Prostate gland (tissue), 2 donors: ENCODE data around the gene RTRAF. TPM values are rescaled to one million over a fixed set of nuclear protein-coding genes. Genes with fewer than 3 reads are reported as not detected.

Experiments
- DNase-seq: peaks from one replicate; pipeline ENCODE4 v3.0.0-alpha.2; 2019; ENCODE audit warnings: low spot score
- H3K27ac ChIP-seq, 2 donors: fragments of 200-600 bp; sonication (generic); 2 replicates each; pipeline ENCODE4 v1.5.1; 2017 to 2019
- H3K27me3 ChIP-seq: fragments of 200-600 bp; sonication (generic); replicated peaks from 2 replicates; pipeline ENCODE4 v1.5.1; 2019; ENCODE audit not compliant: insufficient read depth
- H3K36me3 ChIP-seq, 2 donors: fragments of 200-600 bp; sonication (generic); 1 replicate in 1 of 2; 2 replicates in 1 of 2; pipeline versions ENCODE4 v1.5.1 to v1.8.1; 2017 to 2019
- H3K4me1 ChIP-seq: fragments of 200-600 bp; sonication (generic); replicated peaks from 2 replicates; pipeline ENCODE4 v1.5.1; 2019
- H3K4me3 ChIP-seq, 2 donors: fragments of 200-600 bp; sonication (generic); 2 replicates each; pipeline ENCODE4 v1.5.1; 2017 to 2019
- H3K9me3 ChIP-seq: fragments of 200-600 bp; sonication (generic); 2 replicates; pipeline ENCODE4 v1.5.1; 2017
- POLR2A ChIP-seq: fragments of 450-650 bp; IDR thresholded peaks from one replicate; pipeline ENCODE4 v1.6.1; 2016; ENCODE audit warnings: antibody characterized with exemption, mild to moderate bottlenecking
- POLR2AphosphoS5 ChIP-seq: sonication (generic); formaldehyde crosslinking; IDR thresholded peaks from one replicate; pipeline ENCODE4 v1.6.1; 2017; ENCODE audit warnings: antibody characterized with exemption
- WGBS: methylation state at CpG from one replicate; pipeline ENCODE4 v1.1.5; 2018; 5-methylcytosine and 5-hydroxymethylcytosine counted together
- intact Hi-C: fragments of 100-400 bp; cut with DNase I; formaldehyde crosslinking; loops from one replicate; pipeline ENCODE4 v1.14.2; 2022
- total RNA-seq, 2 donors: library from RNA; depleted of rRNA; stranded (reverse); fragments of >200 nt; gene quantifications; one replicate each; pipeline ENCODE4 v1.1.0, GENCODE V29; 2016
- TF ChIP-seq, protein P1 (sequence below), 4 experiments: fragments of 200-600 bp in 2 of 4; fragments of 450-650 bp in 2 of 4; sonication (generic) in 2 of 4; IDR thresholded peaks; 1 replicate in 3 of 4; 2 replicates in 1 of 4; pipeline ENCODE4 v1.5.1; 2016 to 2019; ENCODE audit warnings: antibody characterized with exemption in 4 of 4, mild to moderate bottlenecking in 2 of 4, moderate library complexity in 2 of 4

The RTRAF gene
- total RNA-seq, 2 donors from 2014 or later = 62.6 to 105 TPM

DNA sequence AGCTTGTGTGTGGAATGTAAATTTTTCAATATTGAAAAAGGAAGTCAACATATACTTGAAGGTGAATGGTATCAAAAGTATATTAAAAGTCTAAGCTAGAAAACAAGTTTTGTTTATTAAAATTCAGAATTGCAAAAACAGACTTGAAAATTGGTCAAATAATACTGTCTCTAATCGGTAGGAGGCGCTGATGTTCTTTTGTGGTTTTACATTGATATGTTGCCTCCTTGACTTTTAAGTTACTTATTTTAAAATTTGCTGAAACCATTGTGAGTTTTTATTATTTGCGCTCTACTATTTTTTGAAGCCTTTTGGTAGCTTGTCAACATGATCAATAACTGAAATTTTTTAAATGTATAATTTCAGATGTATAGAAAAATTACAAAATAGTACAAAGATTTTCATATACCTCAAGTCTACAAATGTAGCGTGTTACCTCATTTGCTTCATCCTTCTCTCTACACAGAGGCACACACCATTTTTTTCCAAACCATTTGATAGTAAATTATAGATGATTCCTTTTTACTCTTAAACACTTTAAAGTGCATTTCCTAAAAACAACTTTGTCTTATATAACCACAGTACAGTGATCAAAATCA, 6.9 kb downstream of the RTRAF start:
- no peak overlapping the region for H3K4me3 ChIP-seq
- 50% methylated on average over 4 of the region's 4 CpGs for WGBS
- intact Hi-C loops = loop anchor here (5.0 to 10.0 kb wide), 3 partner anchors 76 to 479 kb away; no protein-coding TSS in a partner anchor
- DNase-seq = no peak
- no peaks in the 10 kb centered on the region for H3K9me3 ChIP-seq
- no peaks in the 10 kb centered on the region for H3K36me3 ChIP-seq
- no peaks in the 10 kb centered on the region for H3K27me3 ChIP-seq
- H3K4me1 ChIP-seq = no peaks in the 10 kb centered on the region
- H3K27ac ChIP-seq = no peak overlapping the region
- TF ChIP-seq, protein P1, sequence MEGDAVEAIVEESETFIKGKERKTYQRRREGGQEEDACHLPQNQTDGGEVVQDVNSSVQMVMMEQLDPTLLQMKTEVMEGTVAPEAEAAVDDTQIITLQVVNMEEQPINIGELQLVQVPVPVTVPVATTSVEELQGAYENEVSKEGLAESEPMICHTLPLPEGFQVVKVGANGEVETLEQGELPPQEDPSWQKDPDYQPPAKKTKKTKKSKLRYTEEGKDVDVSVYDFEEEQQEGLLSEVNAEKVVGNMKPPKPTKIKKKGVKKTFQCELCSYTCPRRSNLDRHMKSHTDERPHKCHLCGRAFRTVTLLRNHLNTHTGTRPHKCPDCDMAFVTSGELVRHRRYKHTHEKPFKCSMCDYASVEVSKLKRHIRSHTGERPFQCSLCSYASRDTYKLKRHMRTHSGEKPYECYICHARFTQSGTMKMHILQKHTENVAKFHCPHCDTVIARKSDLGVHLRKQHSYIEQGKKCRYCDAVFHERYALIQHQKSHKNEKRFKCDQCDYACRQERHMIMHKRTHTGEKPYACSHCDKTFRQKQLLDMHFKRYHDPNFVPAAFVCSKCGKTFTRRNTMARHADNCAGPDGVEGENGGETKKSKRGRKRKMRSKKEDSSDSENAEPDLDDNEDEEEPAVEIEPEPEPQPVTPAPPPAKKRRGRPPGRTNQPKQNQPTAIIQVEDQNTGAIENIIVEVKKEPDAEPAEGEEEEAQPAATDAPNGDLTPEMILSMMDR (IDR thresholded peaks at IDR 0.05) = peak in 3 of 4 experiments; percentile 61 to 80 (median 63)
- TF ChIP-seq POLR2AphosphoS5 = no peak

DNA sequence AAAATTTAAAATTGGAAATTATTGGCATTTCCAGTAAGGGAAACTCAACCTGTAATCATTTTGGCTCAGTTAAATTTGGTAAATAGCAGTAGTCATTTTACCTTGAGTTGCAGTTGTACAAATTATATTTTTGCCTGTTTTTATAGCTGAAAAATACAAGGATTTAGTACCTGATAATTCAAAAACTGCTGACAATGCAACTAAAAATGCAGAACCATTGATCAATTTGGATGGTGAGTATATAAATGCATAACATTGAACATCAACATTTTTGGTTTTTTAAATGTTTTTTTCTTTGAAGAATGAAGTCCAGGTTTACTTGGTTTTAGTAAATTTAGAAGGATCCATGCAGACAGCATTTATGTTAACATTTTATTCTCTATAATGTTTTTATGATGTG, 9.0 kb downstream of the RTRAF start:
- no peak overlapping the region for H3K27ac ChIP-seq
- no peaks in the 10 kb centered on the region for H3K9me3 ChIP-seq
- no peaks in the 10 kb centered on the region for H3K27me3 ChIP-seq
- H3K4me1 ChIP-seq = no peaks in the 10 kb centered on the region
- H3K4me3 ChIP-seq = no peak overlapping the region
- no peak for TF ChIP-seq POLR2A
- TF ChIP-seq, protein P1 (IDR thresholded peaks at IDR 0.05) = no peak
- TF ChIP-seq POLR2AphosphoS5 = no peak
- intact Hi-C loops = loop anchor here (5.0 to 10.0 kb wide), 3 partner anchors 74 to 476 kb away; no protein-coding TSS in a partner anchor
- no peaks in the 10 kb centered on the region for H3K36me3 ChIP-seq
- DNase-seq = no peak

DNA sequence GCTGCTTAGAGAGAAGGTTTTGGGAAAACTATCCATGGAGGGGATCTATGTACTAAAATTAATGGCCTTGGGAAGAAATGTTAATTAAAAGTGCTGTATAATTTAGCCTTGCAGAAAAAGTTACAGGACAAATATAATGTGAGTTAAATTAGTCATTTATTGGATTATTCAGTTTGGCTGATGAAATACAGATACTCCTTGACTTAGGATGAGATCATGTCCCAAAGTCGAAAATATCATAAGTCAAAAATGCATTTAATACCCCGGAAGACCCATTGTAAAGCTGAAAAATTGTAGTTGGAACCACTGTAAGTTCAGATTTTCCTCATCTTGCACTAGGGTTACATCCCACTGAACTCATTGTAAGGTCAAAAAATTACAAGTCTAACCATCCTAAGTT, 9.7 kb downstream of the RTRAF start:
- H3K36me3 ChIP-seq = no peaks in the 10 kb centered on the region
- 85% methylated on average over 2 of the region's 2 CpGs for WGBS
- H3K4me1 ChIP-seq = no peaks in the 10 kb centered on the region
- intact Hi-C loops = loop anchor here (5.0 to 10.0 kb wide), 3 partner anchors 73 to 476 kb away; no protein-coding TSS in a partner anchor
- TF ChIP-seq, protein P1 (IDR thresholded peaks at IDR 0.05) = no peak
- TF ChIP-seq POLR2AphosphoS5 = no peak
- TF ChIP-seq POLR2A = no peak
- H3K27ac ChIP-seq = no peak overlapping the region
- H3K4me3 ChIP-seq = no peak overlapping the region
- DNase-seq = no peak
- H3K9me3 ChIP-seq = no peaks in the 10 kb centered on the region
- H3K27me3 ChIP-seq = no peaks in the 10 kb centered on the region

DNA sequence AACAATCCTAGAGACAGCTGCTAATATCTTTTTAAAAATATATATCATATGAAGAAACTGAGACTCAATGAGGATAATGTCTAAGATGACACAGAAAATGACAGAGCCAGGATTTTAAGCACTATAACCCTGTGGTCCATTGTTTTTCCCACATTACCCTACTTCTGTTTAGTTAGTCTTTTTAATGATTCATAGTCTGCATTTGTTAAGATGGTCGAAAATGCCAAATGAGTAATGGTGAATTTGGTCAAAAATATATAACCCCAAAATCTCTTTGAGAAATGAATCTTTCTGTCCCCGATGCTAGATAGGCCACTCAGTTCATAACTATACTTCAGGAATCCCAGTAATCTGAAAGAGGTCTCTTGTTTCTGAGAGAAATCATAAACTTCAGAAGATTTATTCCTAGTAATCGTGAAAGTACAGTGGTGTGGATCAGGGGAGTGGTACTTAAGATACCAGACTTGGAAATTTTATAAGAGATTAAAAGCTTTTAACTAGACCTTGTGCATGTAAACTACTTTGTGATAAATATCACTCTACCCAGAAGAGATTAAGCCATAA, 10.8 kb downstream of the RTRAF start:
- TF ChIP-seq, protein P1 (IDR thresholded peaks at IDR 0.05) = no peak
- TF ChIP-seq POLR2A (no peak), POLR2AphosphoS5 (no peak)
- Histone ChIP-seq H3K27ac (no peak overlapping the region), H3K27me3 (no peaks in the 10 kb centered on the region), H3K4me3 (no peak overlapping the region), H3K4me1 (no peaks in the 10 kb centered on the region), H3K9me3 (no peaks in the 10 kb centered on the region), H3K36me3 (no peaks in the 10 kb centered on the region)
- no peak for DNase-seq
- intact Hi-C loops = no loop called here
- 52% methylated on average over 3 of the region's 3 CpGs for WGBS

DNA sequence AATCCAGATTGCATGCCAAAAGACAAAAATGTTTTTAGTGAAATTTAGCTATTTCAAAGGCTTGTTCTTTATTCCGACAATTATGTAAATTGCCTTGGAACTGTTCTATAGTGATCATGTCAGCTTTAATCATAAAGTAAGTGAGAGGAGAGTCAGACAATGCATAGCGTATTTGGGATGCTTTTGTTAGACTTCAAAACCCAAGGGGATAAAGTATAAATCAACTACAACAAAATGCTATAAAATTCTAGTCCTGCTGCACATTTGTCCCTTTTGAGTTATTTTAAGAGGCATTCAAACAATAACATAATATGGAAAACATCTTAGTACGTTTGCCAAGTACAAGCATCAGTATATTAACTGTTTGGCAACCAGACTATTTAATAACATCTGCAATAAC, 11.3 kb downstream of the RTRAF start:
- TF ChIP-seq, protein P1 (IDR thresholded peaks at IDR 0.05) = no peak
- intact Hi-C loops = no loop called here
- 73% methylated on average over 3 of the region's 3 CpGs for WGBS
- DNase-seq = no peak
- Histone ChIP-seq H3K4me1 (no peaks in the 10 kb centered on the region), H3K27me3 (no peaks in the 10 kb centered on the region), H3K27ac (peak overlapping the region in 1 of 2 donors; percentile 84), H3K36me3 (no peaks in the 10 kb centered on the region), H3K4me3 (no peak overlapping the region), H3K9me3 (no peaks in the 10 kb centered on the region)
